Activated T-helper 1 cell treated with anti-CD3 and anti-CD28 coated beads, Interleukin-2, amount 50 U/mL, for 16 hours (primary cell): ENCODE measurements around the gene PLA2G4A.
"Not testable (repeated sequence)": the region's sequence is repeated elsewhere in the genome, so short reads cannot be mapped to it uniquely, and the experiment has no call there.

Experiments used
- DNase-seq, 2 donors: peaks; one replicate each; pipeline ENCODE4 v3.0.0-alpha.2; 2020; ENCODE audit warnings: low read depth in 1 of 2, low spot score in 1 of 2

PLA2G4A gene

GRCh38 chr1:186917106-186917786 is 88.5 kb downstream of the PLA2G4A start:
- DNase-seq: not testable (repeated sequence)

GRCh38 chr1:186921386-186921785 is 92.6 kb downstream of the PLA2G4A start:
- DNase-seq: not testable (repeated sequence)

GRCh38 chr1:186922814-186923213 is 94.1 kb downstream of the PLA2G4A start:
- DNase-seq: not testable (repeated sequence)

DNA sequence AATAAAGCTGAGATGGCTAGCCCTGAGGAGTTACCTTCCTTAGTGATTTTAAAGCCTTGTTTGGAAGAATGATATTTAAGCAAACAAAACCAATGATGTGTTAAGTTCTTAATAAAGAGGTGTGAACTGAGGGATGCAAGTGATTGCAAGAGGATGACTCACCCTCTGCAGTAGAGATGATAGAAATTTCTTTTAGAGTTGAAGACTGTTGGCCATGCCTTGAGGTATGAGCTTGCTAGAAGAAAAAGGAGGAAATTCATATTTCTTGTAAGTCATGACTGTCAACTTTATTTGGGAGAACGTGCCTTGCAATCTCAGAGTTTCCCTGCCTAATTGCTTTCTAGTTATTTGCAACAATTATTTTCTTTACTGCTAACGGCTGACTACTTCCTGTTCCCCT is 94.7 kb downstream of the PLA2G4A start:
- no peak for DNase-seq

GRCh38 chr1:186925881-186926669 is 97.3 kb downstream of the PLA2G4A start:
- DNase-seq: no peak

GRCh38 chr1:186927884-186928283 is 99.1 kb downstream of the PLA2G4A start:
- no peak for DNase-seq

- DNase-seq: no peak
These were observed 101.5 kb downstream of the PLA2G4A start for GRCh38 chr1:186930238-186930637.

- no peak for DNase-seq
These were observed 108.4 kb downstream of the PLA2G4A start for GRCh38 chr1:186937016-186937670.

DNA sequence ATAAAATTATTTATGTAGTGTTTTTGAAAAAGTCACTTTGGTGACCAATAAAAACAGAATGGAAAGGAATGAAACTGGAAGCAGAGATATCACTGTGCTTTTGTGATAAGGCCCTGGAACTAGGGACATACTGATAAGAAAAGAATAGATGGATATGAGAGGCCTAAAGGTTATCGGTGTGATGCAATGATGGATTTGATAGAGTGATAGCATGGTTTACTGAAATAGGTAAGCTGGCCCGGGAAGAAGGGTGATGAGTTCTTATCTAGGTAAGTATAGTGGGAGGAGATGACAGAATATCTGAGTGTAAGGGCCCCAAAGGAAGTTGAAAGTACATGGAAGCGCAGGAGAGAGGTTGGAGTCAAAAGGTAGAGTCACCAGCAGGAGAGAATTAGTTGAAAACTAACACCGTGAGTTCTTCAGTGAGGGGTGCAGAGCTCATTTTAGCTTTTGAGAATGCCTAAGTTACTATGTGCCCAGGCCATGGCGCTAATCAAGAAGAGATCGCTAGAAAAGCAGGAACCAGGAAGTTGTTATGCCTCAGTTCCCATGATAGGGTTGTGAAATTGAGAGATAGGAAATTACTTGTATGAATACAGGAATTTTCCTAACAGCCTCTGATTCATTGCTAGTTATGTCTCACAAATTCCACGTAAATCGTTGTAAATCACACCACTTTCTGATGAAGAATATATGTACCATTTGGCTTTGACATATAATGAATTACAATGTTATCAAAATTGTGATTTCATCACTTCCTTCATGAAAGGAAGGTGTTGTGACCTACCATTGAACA is 115.3 kb downstream of the PLA2G4A start:
- DNase-seq: no peak

GRCh38 chr1:186945146-186945545 is 116.4 kb downstream of the PLA2G4A start:
- DNase-seq: no peak

GRCh38 chr1:186948535-186948934 is 119.8 kb downstream of the PLA2G4A start:
- DNase-seq: no peak

- no peak for DNase-seq
These were observed 120.4 kb downstream of the PLA2G4A start for GRCh38 chr1:186949173-186949572.

- no peak for DNase-seq
These were observed 121.8 kb downstream of the PLA2G4A start for GRCh38 chr1:186950547-186950946.

- DNase-seq: no peak
These were observed 125.1 kb downstream of the PLA2G4A start for GRCh38 chr1:186953876-186954275.

- DNase-seq: no peak
These were observed 128.6 kb downstream of the PLA2G4A start for GRCh38 chr1:186957314-186957713.

DNA sequence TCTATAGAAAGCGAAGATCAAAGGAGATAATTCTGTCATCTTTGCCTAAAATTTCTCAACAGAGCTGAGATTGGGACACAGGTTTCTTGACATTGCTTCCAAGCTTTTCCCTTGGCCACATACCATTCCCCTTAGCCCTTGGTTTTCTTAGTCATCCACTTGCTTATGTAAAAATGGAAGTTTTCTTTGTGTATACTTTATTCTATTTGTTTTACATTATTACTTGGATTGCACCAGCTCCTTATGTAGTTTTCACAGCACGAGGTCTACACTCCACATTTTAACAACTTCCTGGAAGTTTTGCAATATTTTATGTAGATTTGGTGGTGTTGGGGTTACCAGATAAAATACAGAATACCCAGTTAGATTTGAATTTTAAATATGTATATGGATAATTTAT is 129.8 kb downstream of the PLA2G4A start:
- DNase-seq: no peak

GRCh38 chr1:186960861-186961260 is 132.1 kb downstream of the PLA2G4A start:
- no peak for DNase-seq

DNA sequence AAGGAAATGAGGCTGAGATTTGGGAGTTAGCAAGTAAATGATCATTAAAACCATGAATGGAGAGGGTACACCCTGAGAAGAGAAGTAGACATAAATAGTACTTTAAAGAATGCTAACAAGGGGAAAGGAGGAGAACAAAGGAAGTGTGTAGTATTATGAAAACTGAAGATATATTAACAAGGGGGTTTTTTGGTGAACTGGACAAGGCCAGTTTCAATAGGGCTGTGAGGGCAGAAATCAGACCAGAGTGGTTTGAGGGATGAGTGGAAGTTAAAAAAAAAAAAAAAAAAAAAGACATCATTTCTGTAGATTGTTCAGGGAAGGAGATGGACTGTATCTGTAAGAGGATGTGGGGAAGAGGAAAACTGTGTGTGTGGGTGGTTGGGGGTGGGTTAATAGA is 137.1 kb downstream of the PLA2G4A start:
- no peak for DNase-seq

DNA sequence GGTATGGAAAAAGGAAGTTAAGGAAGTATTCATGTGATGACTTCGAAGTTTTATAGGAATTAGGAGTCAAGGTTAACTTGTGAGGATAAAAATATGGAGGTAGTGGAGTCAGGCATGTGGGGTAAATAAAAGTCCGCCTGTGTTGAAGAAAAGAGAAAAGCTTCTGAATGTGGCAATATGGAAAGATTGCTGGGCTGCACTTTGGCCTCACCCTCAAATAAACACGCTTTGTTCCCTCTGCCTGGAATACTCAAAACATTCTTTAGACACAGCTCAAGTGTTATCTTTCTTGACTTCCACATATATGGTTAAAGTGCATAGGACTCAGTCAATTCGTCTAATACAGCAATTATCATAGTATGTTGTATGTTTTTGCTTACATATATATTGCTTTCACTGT is 137.7 kb downstream of the PLA2G4A start:
- no peak for DNase-seq

DNA sequence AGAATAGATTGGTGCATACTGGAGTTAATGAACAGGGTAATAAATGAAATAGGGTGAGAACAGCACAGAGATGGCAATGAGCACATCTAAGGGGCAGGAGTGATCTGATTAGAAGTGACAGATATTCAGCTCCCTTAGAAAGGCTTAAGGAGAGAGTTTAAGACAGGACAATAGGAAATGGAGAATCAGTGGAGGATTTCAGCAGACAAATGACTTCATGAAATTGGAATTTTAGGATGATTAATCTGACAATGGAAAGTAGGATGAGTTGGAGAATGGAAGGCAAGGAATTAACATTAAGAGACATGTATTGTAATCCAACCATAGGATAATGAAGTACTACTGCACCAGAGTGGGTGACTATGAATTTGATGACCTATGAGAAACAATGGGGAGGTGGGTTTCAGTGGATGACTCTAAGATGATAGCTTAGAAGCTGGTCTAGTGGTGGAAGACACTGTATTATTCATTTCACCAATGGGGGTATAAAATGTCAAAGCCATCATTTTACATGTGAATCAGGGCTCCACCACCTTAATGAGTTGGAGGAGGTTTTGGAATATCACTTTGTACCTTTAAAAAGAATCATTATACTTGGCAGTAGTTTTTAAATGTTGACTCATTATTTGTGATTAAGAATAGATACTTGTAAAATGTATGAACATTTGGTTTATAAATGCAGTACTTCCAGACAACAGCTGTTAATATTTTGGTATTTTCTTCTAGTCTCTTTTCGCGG is 139.1 kb downstream of the PLA2G4A start:
- DNase-seq: no peak

DNA sequence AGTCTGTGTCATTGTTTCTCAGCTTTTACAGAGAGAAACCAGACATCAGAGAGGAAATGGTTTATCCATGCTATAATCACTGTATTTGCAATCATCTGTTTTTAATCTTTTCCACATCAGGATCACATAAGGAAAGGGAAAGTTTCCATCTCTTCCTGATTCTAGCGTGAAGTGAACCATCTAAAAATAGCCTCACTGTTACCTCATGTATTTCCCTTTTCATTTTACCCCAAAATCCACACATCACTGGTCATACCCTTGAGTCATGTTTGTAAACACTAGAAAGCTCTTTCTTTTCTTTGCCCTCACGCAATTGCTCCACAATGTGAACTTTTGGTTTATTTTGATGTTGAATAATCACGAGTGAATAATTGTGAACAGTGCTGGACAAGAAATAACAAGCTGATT is 146.0 kb downstream of the PLA2G4A start:
- DNase-seq: no peak
